Testis (tissue), 2 donors: ENCODE results near the gene CR2.

Experiments
- POLR2A ChIP-seq: fragments of 450-650 bp; IDR thresholded peaks from one replicate; pipeline ENCODE4 v1.6.1; 2017; ENCODE audit warnings: antibody characterized with exemption, mild to moderate bottlenecking, moderate library complexity
- TF ChIP-seq, protein P1 (sequence below), 3 experiments: fragments of 450-650 bp in 2 of 3; fragments of 200-600 bp in 1 of 3; sonication (generic) in 1 of 3; IDR thresholded peaks; one replicate each; pipeline ENCODE4 v1.5.1; 2016 to 2019; ENCODE audit warnings: antibody characterized with exemption in 3 of 3, mild to moderate bottlenecking in 2 of 3, moderate library complexity in 1 of 3

- TF ChIP-seq, protein P1, sequence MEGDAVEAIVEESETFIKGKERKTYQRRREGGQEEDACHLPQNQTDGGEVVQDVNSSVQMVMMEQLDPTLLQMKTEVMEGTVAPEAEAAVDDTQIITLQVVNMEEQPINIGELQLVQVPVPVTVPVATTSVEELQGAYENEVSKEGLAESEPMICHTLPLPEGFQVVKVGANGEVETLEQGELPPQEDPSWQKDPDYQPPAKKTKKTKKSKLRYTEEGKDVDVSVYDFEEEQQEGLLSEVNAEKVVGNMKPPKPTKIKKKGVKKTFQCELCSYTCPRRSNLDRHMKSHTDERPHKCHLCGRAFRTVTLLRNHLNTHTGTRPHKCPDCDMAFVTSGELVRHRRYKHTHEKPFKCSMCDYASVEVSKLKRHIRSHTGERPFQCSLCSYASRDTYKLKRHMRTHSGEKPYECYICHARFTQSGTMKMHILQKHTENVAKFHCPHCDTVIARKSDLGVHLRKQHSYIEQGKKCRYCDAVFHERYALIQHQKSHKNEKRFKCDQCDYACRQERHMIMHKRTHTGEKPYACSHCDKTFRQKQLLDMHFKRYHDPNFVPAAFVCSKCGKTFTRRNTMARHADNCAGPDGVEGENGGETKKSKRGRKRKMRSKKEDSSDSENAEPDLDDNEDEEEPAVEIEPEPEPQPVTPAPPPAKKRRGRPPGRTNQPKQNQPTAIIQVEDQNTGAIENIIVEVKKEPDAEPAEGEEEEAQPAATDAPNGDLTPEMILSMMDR (IDR thresholded peaks at IDR 0.05) = no peak
- no peak for TF ChIP-seq POLR2A
Measured at GRCh38 chr1:207487636-207488035, 33.5 kb downstream of the CR2 start.
